HepG2 (cell line): ENCODE results near the gene TUBA4A. TPM values are rescaled to one million over a fixed set of nuclear protein-coding genes. Genes with fewer than 3 reads are reported as not detected.
A peak's percentile ranks its signal among the peaks of the same experiment; 100 is the strongest.

Source experiments
- ETV6 ChIP-seq: sonication (generic); formaldehyde crosslinking; conservative IDR thresholded peaks from 2 replicates; pipeline ENCODE4 v1.4.0; 2020; ENCODE audit warnings: missing genetic modification reagents
- FOXK2 ChIP-seq: fragments of 450-650 bp; IDR thresholded peaks from 2 replicates; pipeline ENCODE4 v1.6.1; 2016
- GRHL1 ChIP-seq: sonication (generic); formaldehyde crosslinking; conservative IDR thresholded peaks from 2 replicates; pipeline ENCODE4 v1.8.0; 2022; ENCODE audit warnings: missing genetic modification reagents
- MAFG ChIP-seq: sonication (generic); formaldehyde crosslinking; IDR thresholded peaks from 2 replicates; pipeline ENCODE4 v1.5.1; 2020; ENCODE audit warnings: mild to moderate bottlenecking, missing genetic modification reagents
- NONO ChIP-seq, 2 experiments: fragments of 450-650 bp in 1 of 2; sonication (generic) in 1 of 2; formaldehyde crosslinking in 1 of 2; IDR thresholded peaks in 1 of 2; conservative IDR thresholded peaks in 1 of 2; 2 replicates each; pipeline versions ENCODE4 v1.6.1 to v1.8.0; 2017 to 2022; ENCODE audit warnings: mild to moderate bottlenecking in 1 of 2, missing genetic modification reagents in 1 of 2, moderate library complexity in 1 of 2
- POLR2AphosphoS2 ChIP-seq: IDR thresholded peaks from 2 replicates; pipeline ENCODE4 v1.6.1; 2011; ENCODE audit warnings: low read depth, low read length, improper control_type of control experiment
- PPARG ChIP-seq: conservative IDR thresholded peaks from 2 replicates; pipeline ENCODE4 v1.6.1; 2016; ENCODE audit warnings: missing biosample characterization, missing genetic modification reagents
- SATB2 ChIP-seq: sonication (generic); formaldehyde crosslinking; IDR thresholded peaks from 2 replicates; pipeline ENCODE4 v1.5.0; 2020; ENCODE audit warnings: missing genetic modification reagents
- SRSF1 ChIP-seq: fragments of 200-400 bp; formaldehyde crosslinking; optimal IDR thresholded peaks from 2 replicates; pipeline ENCODE3; 2017; ENCODE audit warnings: mild to moderate bottlenecking, low read depth, low read length, moderate library complexity
- TBL1XR1 ChIP-seq: fragments of 150-350 bp; IDR thresholded peaks from 2 replicates; pipeline ENCODE4 v1.6.1; 2014; ENCODE audit warnings: borderline replicate concordance, low read length; ENCODE audit not compliant: partially characterized antibody
- ZMYM4 ChIP-seq: sonication (generic); formaldehyde crosslinking; IDR thresholded peaks from 2 replicates; pipeline ENCODE4 v1.8.1; 2023; ENCODE audit warnings: mild to moderate bottlenecking, missing genetic modification reagents
- ZNF280D ChIP-seq: sonication (generic); formaldehyde crosslinking; IDR thresholded peaks from 2 replicates; pipeline ENCODE4 v1.5.1; 2020; ENCODE audit warnings: mild to moderate bottlenecking, missing genetic modification reagents
- polyA plus RNA-seq, 8 experiments: library from polyadenylated mRNA; depleted of rRNA in 3 of 8; stranded (reverse) in 7 of 8; unstranded in 1 of 8; fragments of >200 nt; fragmentation: Illumina TruSeq in 4 of 8; extraction: Trizol in 4 of 8; gene quantifications; 2 replicates each; pipeline versions ENCODE4 v1.2.1 to v1.2.3, GENCODE V29; 2011 to 2016; ENCODE audit warnings: low read depth in 4 of 8, missing spikeins in 1 of 8, mixed read lengths in 1 of 8; ENCODE audit not compliant: insufficient read depth in 1 of 8
- total RNA-seq, 5 experiments: library from RNA; depleted of rRNA; stranded (reverse); fragments of >200 nt; fragmentation: Illumina TruSeq; extraction: Trizol; gene quantifications; 2 replicates each; pipeline ENCODE4 v1.2.3, GENCODE V29; 2016; ENCODE audit warnings: low read depth in 1 of 5
- TF ChIP-seq, protein P1 (sequence below): IDR thresholded peaks from 2 replicates; pipeline ENCODE4 v1.6.1; 2012; ENCODE audit warnings: low read length, improper control_type of control experiment
- TF ChIP-seq, protein P2 (sequence below): sonication (generic); formaldehyde crosslinking; IDR thresholded peaks from 2 replicates; pipeline ENCODE4 v1.5.1; 2020; ENCODE audit warnings: mild to moderate bottlenecking, missing genetic modification reagents, borderline replicate concordance

Gene TUBA4A
- total and polyA plus RNA-seq, 2 of the 13 experiments (the other 11 are each of a cell fraction or from before 2014, with no cell fraction given): 1.3 to 12.7 TPM

DNA sequence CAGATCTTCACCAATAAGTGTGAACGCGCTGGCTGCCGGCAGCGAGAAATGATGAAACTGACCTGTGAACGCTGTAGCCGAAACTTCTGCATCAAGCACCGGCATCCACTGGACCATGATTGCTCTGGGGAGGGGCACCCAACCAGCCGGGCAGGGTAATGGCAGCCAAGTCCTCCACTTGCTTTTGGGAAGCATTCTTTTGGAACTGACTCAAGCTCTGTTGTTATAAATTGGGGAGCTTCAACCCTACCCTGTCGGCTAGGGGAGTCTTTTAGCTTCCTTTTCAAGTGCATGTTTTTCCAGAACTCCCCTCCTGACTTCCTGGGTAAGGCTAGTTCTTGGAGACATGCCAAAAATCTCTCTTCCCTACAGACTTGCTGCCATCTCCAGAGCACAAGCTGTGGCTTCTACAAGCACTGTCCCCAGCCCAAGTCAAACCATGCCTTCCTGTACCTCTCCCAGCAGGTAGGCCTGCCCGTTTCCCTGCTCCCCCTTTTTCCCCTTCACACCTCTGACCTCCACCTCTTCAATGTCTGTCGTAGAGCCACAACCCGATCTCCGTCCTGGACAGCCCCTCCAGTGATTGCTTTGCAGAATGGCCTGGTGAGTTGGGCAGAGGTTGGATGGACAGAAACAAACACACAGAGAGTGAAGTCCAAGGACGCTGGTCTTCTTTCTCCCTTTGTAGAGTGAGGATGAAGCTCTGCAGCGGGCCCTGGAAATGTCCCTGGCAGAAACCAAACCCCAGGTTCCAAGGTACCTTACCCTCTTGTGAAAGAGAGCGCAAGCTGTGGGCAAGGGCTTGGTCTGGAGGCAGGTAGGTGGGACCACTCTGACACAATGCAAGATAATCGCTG is 45.6 kb downstream of the TUBA4A start (continued):
- TF ChIP-seq ZNF280D (0 out of 2 replicates have a peak, but pooled peaks have one; percentile 19), NONO (IDR thresholded peaks at IDR 0.05) (no peak), NONO (CRISPR knock-in tag; conservative IDR thresholded peaks at IDR 0.05) (peak; percentile 95), PPARG (CRISPR knock-in tag) (peak; percentile 88), SRSF1 (peak; percentile 23), FOXK2 (no peak), ZMYM4 (CRISPR knock-in tag) (peak; percentile 73), GRHL1 (CRISPR knock-in tag) (no peak), TBL1XR1 (no peak), MAFG (no peak), ETV6 (CRISPR knock-in tag) (no peak), POLR2AphosphoS2 (no peak; the same call in 1 of the 2 replicates), SATB2 (CRISPR knock-in tag) (no peak)
- TF ChIP-seq, protein P1, sequence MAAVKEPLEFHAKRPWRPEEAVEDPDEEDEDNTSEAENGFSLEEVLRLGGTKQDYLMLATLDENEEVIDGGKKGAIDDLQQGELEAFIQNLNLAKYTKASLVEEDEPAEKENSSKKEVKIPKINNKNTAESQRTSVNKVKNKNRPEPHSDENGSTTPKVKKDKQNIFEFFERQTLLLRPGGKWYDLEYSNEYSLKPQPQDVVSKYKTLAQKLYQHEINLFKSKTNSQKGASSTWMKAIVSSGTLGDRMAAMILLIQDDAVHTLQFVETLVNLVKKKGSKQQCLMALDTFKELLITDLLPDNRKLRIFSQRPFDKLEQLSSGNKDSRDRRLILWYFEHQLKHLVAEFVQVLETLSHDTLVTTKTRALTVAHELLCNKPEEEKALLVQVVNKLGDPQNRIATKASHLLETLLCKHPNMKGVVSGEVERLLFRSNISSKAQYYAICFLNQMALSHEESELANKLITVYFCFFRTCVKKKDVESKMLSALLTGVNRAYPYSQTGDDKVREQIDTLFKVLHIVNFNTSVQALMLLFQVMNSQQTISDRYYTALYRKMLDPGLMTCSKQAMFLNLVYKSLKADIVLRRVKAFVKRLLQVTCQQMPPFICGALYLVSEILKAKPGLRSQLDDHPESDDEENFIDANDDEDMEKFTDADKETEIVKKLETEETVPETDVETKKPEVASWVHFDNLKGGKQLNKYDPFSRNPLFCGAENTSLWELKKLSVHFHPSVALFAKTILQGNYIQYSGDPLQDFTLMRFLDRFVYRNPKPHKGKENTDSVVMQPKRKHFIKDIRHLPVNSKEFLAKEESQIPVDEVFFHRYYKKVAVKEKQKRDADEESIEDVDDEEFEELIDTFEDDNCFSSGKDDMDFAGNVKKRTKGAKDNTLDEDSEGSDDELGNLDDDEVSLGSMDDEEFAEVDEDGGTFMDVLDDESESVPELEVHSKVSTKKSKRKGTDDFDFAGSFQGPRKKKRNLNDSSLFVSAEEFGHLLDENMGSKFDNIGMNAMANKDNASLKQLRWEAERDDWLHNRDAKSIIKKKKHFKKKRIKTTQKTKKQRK: no peak
- TF ChIP-seq, protein P2, sequence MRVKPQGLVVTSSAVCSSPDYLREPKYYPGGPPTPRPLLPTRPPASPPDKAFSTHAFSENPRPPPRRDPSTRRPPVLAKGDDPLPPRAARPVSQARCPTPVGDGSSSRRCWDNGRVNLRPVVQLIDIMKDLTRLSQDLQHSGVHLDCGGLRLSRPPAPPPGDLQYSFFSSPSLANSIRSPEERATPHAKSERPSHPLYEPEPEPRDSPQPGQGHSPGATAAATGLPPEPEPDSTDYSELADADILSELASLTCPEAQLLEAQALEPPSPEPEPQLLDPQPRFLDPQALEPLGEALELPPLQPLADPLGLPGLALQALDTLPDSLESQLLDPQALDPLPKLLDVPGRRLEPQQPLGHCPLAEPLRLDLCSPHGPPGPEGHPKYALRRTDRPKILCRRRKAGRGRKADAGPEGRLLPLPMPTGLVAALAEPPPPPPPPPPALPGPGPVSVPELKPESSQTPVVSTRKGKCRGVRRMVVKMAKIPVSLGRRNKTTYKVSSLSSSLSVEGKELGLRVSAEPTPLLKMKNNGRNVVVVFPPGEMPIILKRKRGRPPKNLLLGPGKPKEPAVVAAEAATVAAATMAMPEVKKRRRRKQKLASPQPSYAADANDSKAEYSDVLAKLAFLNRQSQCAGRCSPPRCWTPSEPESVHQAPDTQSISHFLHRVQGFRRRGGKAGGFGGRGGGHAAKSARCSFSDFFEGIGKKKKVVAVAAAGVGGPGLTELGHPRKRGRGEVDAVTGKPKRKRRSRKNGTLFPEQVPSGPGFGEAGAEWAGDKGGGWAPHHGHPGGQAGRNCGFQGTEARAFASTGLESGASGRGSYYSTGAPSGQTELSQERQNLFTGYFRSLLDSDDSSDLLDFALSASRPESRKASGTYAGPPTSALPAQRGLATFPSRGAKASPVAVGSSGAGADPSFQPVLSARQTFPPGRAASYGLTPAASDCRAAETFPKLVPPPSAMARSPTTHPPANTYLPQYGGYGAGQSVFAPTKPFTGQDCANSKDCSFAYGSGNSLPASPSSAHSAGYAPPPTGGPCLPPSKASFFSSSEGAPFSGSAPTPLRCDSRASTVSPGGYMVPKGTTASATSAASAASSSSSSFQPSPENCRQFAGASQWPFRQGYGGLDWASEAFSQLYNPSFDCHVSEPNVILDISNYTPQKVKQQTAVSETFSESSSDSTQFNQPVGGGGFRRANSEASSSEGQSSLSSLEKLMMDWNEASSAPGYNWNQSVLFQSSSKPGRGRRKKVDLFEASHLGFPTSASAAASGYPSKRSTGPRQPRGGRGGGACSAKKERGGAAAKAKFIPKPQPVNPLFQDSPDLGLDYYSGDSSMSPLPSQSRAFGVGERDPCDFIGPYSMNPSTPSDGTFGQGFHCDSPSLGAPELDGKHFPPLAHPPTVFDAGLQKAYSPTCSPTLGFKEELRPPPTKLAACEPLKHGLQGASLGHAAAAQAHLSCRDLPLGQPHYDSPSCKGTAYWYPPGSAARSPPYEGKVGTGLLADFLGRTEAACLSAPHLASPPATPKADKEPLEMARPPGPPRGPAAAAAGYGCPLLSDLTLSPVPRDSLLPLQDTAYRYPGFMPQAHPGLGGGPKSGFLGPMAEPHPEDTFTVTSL (CRISPR knock-in tag): peak; percentile 45; the same call in 1 of the 2 replicates
